Mucosa of descending colon (tissue), 3 donors: Measurements from ENCODE around the gene UQCRHL. TPM values are rescaled to one million over a fixed set of nuclear protein-coding genes. Genes with fewer than 3 reads are reported as not detected.
"Not testable (repeated sequence)": the region's sequence is repeated elsewhere in the genome, so short reads cannot be mapped to it uniquely, and the experiment has no call there.

ENCODE experiments used
- ATAC-seq: fragments of 200-7000 bp; cut with Tn5 transposase; one replicate; pipeline ENCODE4 v1.9.1; 2020; ENCODE audit warnings: mild to moderate bottlenecking, moderate library complexity
- DNase-seq, 3 donors: peaks; one replicate each; pipeline ENCODE4 v3.0.0-alpha.2; 2020
- H3K36me3 ChIP-seq: fragments of 200-600 bp; one replicate; pipeline ENCODE4 v1.8.0; 2021; ENCODE audit warnings: low read depth, mild to moderate bottlenecking
- H3K4me1 ChIP-seq: fragments of 200-600 bp; one replicate; pipeline ENCODE4 v1.8.0; 2021; ENCODE audit warnings: low read depth, mild to moderate bottlenecking
- H3K4me3 ChIP-seq: fragments of 200-600 bp; one replicate; pipeline ENCODE4 v1.8.0; 2021; ENCODE audit warnings: mild to moderate bottlenecking
- H3K9me3 ChIP-seq: fragments of 200-600 bp; one replicate; pipeline ENCODE4 v1.8.0; 2021; ENCODE audit warnings: mild to moderate bottlenecking
- intact Hi-C, 2 donors: fragments of 100-400 bp; cut with DNase I in 1 of 2; cut with micrococcal nuclease in 1 of 2; formaldehyde crosslinking; loops; one replicate each; pipeline versions ENCODE4 v1.11.0 to v1.11.1; 2022; cut with DNase I, micrococcal nuclease
- total RNA-seq, 3 donors: library from RNA; stranded (reverse); fragmentation: NEBNext Ultra II Directional in 2 of 3; extraction: Animal tissue kit (Norgen Biotek cat#: 25700) in 2 of 3; gene quantifications; one replicate each; pipeline versions ENCODE4 v1.2.1 to v1.2.4, GENCODE V29; 2021 to 2023
- TF ChIP-seq, protein P1 (sequence below): fragments of 200-600 bp; IDR thresholded peaks from one replicate; pipeline ENCODE4 v1.8.0; 2022; ENCODE audit warnings: antibody characterized with exemption, mild to moderate bottlenecking
- donor health status: DM: no; HTN: no; CAD: no; lungs with moderate emphysema.
- donor health status: DM: no; HTN: no; CAD: no.
- donor health status: DM: no; HTN: yes; CAD: no.

Gene UQCRHL
- total RNA-seq, 3 donors from 2014 or later = 1.7 to 2.4 (median 2.1) TPM

GRCh38 chr1:15833842-15834405 lies 26.5 kb upstream of the UQCRHL start:
- intact Hi-C loops = no loop called here
- ATAC-seq = no peak
- Histone ChIP-seq H3K4me3 (peak overlapping the region; percentile 57), H3K9me3 (no peaks in the 10 kb centered on the region), H3K4me1 (peaks cover 16% of the 10 kb centered on the region), H3K36me3 (no peaks in the 10 kb centered on the region)
- TF ChIP-seq, protein P1, sequence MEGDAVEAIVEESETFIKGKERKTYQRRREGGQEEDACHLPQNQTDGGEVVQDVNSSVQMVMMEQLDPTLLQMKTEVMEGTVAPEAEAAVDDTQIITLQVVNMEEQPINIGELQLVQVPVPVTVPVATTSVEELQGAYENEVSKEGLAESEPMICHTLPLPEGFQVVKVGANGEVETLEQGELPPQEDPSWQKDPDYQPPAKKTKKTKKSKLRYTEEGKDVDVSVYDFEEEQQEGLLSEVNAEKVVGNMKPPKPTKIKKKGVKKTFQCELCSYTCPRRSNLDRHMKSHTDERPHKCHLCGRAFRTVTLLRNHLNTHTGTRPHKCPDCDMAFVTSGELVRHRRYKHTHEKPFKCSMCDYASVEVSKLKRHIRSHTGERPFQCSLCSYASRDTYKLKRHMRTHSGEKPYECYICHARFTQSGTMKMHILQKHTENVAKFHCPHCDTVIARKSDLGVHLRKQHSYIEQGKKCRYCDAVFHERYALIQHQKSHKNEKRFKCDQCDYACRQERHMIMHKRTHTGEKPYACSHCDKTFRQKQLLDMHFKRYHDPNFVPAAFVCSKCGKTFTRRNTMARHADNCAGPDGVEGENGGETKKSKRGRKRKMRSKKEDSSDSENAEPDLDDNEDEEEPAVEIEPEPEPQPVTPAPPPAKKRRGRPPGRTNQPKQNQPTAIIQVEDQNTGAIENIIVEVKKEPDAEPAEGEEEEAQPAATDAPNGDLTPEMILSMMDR = no peak
- DNase-seq = no peak

- no peaks in the 10 kb centered on the region for H3K9me3 ChIP-seq
- no peak for ATAC-seq
- intact Hi-C loops = no loop called here
- TF ChIP-seq, protein P1 = no peak
- no peak overlapping the region for H3K4me3 ChIP-seq
- peaks cover 16% of the 10 kb centered on the region for H3K4me1 ChIP-seq
- DNase-seq = peak; percentile 71 to 80 (median 72)
- H3K36me3 ChIP-seq = no peaks in the 10 kb centered on the region
Observed at GRCh38 chr1:15833069-15833679, 25.7 kb upstream of the UQCRHL start.

GRCh38 chr1:15830258-15830657 lies 22.8 kb upstream of the UQCRHL start:
- DNase-seq = no peak
- ATAC-seq = no peak
- H3K9me3 ChIP-seq = no peaks in the 10 kb centered on the region
- H3K4me1 ChIP-seq = peaks cover 6% of the 10 kb centered on the region
- H3K4me3 ChIP-seq = no peak overlapping the region
- no peaks in the 10 kb centered on the region for H3K36me3 ChIP-seq
- TF ChIP-seq, protein P1 = no peak
- intact Hi-C loops = no loop called here

DNA sequence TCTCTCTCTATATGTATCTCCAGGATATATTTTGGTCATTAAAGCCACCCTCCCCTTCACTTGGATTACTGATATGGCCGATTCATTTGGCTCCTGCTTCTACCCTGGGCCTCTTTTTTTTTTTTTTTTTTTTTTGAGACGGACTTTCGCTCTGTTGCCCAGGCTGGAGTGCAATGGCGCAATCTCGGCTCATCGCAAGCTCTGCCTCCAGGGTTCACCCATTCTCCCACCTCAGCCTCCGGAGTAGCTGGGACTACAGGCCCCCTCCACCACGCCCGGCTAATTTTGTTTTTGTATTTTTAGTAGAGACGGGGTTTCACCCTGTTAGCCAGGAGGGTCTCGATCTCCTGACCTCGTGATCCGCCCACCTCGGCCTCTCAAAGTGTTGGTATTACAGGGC lies 21.5 kb upstream of the UQCRHL start:
- ATAC-seq, H3K9me3 ChIP-seq, DNase-seq, H3K4me1 ChIP-seq, intact Hi-C loops, H3K36me3 ChIP-seq, H3K4me3 ChIP-seq: not testable (repeated sequence)

DNA sequence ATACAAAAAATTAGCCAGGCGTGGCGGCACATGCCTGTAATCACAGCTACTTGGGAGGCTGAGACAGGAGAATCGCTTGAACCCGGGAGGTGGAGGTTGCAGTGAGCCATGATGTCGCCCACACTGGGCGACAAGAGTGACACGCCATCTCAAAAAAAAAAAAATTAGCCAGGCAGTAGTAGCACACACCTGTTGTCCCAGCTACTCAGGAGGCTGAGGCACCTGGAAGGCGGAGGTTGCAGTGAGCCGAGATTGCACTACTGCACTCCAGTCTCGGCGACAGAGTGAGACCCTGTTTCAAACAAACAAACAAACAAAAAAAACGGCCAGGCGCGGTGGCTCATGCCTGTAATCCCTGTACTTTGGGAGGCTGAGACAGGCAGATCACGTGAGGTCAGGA lies 20.1 kb upstream of the UQCRHL start:
- intact Hi-C loops, DNase-seq, H3K36me3 ChIP-seq, H3K4me3 ChIP-seq, H3K4me1 ChIP-seq, ATAC-seq, H3K9me3 ChIP-seq: not testable (repeated sequence)

- Histone ChIP-seq H3K4me1 (no peaks in the 10 kb centered on the region), H3K9me3 (no peaks in the 10 kb centered on the region), H3K36me3 (no peaks in the 10 kb centered on the region), H3K4me3 (no peak overlapping the region)
- TF ChIP-seq, protein P1 = no peak
- peak; percentile 72 for ATAC-seq
- DNase-seq = no peak
- intact Hi-C loops = no loop called here
Observed at GRCh38 chr1:15826810-15827507, 19.5 kb upstream of the UQCRHL start.
